HEK293T (cell line): ENCODE results near the gene ZNF575.

Source experiments
- CTCF ChIA-PET: fragments of 350-600 bp; formaldehyde crosslinking; extraction: SDS; loops from one replicate; lab custom pipeline; 2021; ENCODE audit warnings: antibody characterized with exemption, inconsistent platforms; lab: Yijun Ruan, JAX
- POLR2A ChIA-PET: fragments of 350-600 bp; formaldehyde crosslinking; extraction: SDS; loops from one replicate; lab custom pipeline; 2020; ENCODE audit warnings: antibody characterized with exemption, inconsistent platforms; lab: Yijun Ruan, JAX
- DNase-seq: peaks from one replicate; pipeline ENCODE4 v3.0.0; 2012; ENCODE audit warnings: mixed read lengths; ENCODE audit errors: extremely low spot score
- ARNT ChIP-seq: fragments of 450-650 bp; IDR thresholded peaks from 2 replicates; pipeline ENCODE4 v1.6.1; 2017; ENCODE audit warnings: mild to moderate bottlenecking
- BHLHE40 ChIP-seq: fragments of 450-650 bp; IDR thresholded peaks from 2 replicates; pipeline ENCODE4 v1.6.1; 2016; ENCODE audit warnings: mild to moderate bottlenecking, moderate library complexity, borderline replicate concordance
- CTBP1 ChIP-seq: fragments of 450-650 bp; IDR thresholded peaks from 2 replicates; pipeline ENCODE4 v1.6.1; 2016; ENCODE audit warnings: borderline replicate concordance
- ELF4 ChIP-seq: fragments of 450-650 bp; IDR thresholded peaks from 2 replicates; pipeline ENCODE4 v1.6.1; 2017; ENCODE audit warnings: antibody characterized with exemption
- FOXA1 ChIP-seq: fragments of 450-650 bp; IDR thresholded peaks from 2 replicates; pipeline ENCODE4 v1.6.1; 2016; ENCODE audit warnings: mild to moderate bottlenecking
- FOXK2 ChIP-seq: fragments of 450-650 bp; IDR thresholded peaks from 2 replicates; pipeline ENCODE4 v1.6.1; 2016; ENCODE audit warnings: mild to moderate bottlenecking
- FOXM1 ChIP-seq: fragments of 450-650 bp; IDR thresholded peaks from 2 replicates; pipeline ENCODE4 v1.6.1; 2017; ENCODE audit warnings: mild to moderate bottlenecking, borderline replicate concordance
- HDGF ChIP-seq: fragments of 450-650 bp; IDR thresholded peaks from 2 replicates; pipeline ENCODE4 v1.6.1; 2017; ENCODE audit warnings: antibody characterized with exemption, borderline replicate concordance
- L3MBTL2 ChIP-seq: fragments of 450-650 bp; conservative IDR thresholded peaks from 2 replicates; pipeline ENCODE4 v1.6.1; 2016; ENCODE audit warnings: mild to moderate bottlenecking
- LEF1 ChIP-seq: fragments of 450-650 bp; IDR thresholded peaks from 2 replicates; pipeline ENCODE4 v1.6.1; 2017; ENCODE audit warnings: mild to moderate bottlenecking, borderline replicate concordance
- NFRKB ChIP-seq: fragments of 450-650 bp; IDR thresholded peaks from 2 replicates; pipeline ENCODE4 v1.6.1; 2016; ENCODE audit warnings: mild to moderate bottlenecking, moderate library complexity
- SP1 ChIP-seq: fragments of 450-650 bp; IDR thresholded peaks from 2 replicates; pipeline ENCODE4 v1.6.1; 2017
- SUZ12 ChIP-seq: fragments of 450-650 bp; IDR thresholded peaks from 2 replicates; pipeline ENCODE4 v1.6.1; 2016; ENCODE audit warnings: mild to moderate bottlenecking
- TARDBP ChIP-seq: fragments of 450-650 bp; IDR thresholded peaks from 2 replicates; pipeline ENCODE4 v1.6.1; 2016
- ZNF384 ChIP-seq: fragments of 450-650 bp; IDR thresholded peaks from 2 replicates; pipeline ENCODE4 v1.6.1; 2016
- TF ChIP-seq, protein P1 (sequence below): fragments of 450-650 bp; IDR thresholded peaks from 2 replicates; pipeline ENCODE4 v1.6.1; 2016

ZNF575 gene

DNA sequence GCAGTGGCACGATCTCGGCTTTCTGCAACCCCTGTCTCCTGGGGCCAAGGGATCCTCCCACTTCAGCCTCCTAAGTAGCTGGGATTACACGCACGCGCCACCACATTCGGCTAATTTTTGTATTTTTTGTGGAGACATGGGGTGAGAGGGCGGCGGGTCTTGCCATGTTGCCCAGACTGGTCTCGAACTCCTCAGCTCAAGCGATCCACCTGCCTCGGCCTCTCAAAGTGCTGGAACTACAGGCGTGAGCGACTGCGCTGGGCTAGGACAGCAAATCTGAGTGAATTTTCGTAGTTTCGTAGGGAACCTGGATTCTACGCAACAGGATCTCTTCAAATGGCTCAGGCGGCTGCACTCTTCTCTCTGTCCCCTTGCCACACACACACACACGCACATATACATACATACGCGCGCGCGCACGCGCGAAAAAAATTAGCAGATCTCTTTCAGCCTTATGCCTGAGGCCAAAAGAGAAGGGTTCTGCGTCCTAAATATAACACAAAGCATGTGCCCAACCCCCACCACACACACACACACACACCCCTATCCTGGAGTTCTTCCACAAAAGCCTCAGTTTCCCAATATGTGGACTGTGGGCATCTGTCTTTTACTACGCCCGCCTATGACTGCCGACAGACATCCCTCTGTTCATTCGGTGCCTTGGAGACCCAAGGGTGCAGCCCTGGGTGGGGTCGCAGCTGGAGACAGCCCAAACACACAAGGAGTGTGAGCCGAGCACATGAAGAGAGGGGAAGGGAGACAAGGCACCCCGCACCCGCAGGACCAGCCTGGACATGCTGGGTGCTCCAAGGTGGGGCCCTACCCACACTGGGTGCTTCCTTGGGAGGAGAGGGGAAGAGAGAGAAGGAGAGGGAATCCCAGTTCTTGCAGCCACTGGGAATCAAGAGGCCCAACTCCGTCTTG lies 43.2 kb downstream of the ZNF575 start:
- no peak for DNase-seq
- TF ChIP-seq TARDBP (no peak), L3MBTL2 (peak; percentile 58)
- ChIA-PET CTCF (interaction anchor here (0.6 kb wide), 2 partner anchors 76 to 145 kb away, joined by 3 to 10 read pairs; no protein-coding TSS in a partner anchor), POLR2A (interaction anchor here (2.8 kb wide), 1 partner anchor 20 kb away, joined by 16 read pairs; the partner anchor contains the start of genes IRGQ and ZNF576)

DNA sequence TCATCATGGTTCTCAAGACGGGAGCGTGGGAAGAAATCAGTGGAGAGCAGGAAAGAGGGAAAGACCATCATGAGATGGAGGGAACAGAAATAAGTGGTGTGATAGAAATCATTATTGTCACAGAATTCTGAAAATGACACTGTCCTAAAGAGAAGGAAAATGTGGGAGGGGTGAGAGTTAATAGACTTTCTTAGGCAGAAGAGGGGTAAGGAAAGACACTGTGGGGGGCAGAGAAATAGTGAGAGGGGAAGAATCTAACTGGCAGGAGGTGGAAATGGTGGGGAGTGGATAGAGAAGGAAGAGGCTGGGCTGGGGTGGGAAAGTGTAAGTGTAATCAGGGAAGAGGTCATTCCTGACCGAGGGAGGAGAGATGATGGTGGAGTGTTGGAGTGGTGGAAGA lies 45.8 kb downstream of the ZNF575 start:
- no peak for TF ChIP-seq FOXK2
- no peak for TF ChIP-seq NFRKB
- TF ChIP-seq FOXM1, result no peak
- no peak for TF ChIP-seq CTBP1
- ChIA-PET CTCF (no interaction called here), POLR2A (interaction anchor here (1.7 kb wide), 1 partner anchor 17 kb away, joined by 8 read pairs; the partner anchor contains the start of genes IRGQ and ZNF576)
- DNase-seq, result no peak

DNA sequence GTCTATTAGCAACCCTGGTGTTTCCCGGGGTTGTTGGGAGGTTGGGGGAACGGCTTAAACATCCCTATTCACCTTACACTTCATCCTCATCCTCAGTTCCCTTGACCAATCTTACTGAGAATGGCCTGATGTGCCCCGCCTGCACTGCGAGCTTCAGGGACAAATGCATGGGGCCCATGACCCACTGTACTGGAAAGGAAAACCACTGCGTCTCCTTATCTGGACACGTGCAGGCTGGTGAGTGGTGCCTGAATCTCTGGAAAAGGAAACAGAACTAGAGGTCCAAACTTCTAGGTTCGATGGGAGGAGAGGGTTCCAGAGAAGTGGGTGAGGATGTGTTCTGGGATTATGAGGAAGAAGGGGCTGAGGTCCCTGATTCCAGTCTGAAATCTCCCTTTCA lies 48.5 kb downstream of the ZNF575 start:
- TF ChIP-seq SUZ12 (no peak), CTBP1 (no peak), LEF1 (no peak), HDGF (no peak), FOXK2 (no peak), L3MBTL2 (no peak), SP1 (no peak), NFRKB (no peak), ELF4 (no peak), ARNT (no peak), ZNF384 (no peak), TARDBP (no peak), FOXM1 (no peak), BHLHE40 (no peak), FOXA1 (no peak)
- TF ChIP-seq, protein P1, sequence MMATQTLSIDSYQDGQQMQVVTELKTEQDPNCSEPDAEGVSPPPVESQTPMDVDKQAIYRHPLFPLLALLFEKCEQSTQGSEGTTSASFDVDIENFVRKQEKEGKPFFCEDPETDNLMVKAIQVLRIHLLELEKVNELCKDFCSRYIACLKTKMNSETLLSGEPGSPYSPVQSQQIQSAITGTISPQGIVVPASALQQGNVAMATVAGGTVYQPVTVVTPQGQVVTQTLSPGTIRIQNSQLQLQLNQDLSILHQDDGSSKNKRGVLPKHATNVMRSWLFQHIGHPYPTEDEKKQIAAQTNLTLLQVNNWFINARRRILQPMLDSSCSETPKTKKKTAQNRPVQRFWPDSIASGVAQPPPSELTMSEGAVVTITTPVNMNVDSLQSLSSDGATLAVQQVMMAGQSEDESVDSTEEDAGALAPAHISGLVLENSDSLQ, result no peak
- ChIA-PET POLR2A (no interaction called here), CTCF (no interaction called here)
- DNase-seq, result no peak

DNA sequence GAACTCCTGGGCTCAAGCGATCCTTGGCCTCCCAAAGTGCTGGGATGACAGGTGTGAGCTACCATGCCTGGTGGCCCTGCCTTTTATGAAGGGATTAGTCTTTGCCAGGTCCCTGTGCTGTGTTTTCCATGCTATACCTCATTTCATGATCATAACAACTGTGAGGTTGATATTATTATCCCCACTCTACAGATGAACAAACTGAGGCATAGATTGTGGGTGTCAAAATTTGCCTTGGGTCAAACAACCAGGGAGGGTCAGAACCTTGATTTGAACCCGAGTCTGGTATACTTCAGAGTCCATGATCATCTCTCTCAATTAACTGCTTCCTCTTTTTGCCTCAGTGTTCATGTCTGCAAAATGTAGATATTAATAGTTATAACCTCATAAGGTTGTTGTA lies 49.5 kb downstream of the ZNF575 start:
- TF ChIP-seq L3MBTL2, result no peak
- no peak for TF ChIP-seq FOXK2
- no peak for TF ChIP-seq ARNT
- no peak for TF ChIP-seq ZNF384
- no peak for TF ChIP-seq SUZ12
- no peak for TF ChIP-seq FOXA1
- TF ChIP-seq FOXM1, result no peak
- TF ChIP-seq NFRKB, result no peak
- TF ChIP-seq TARDBP, result no peak
- TF ChIP-seq HDGF, result no peak
- POLR2A ChIA-PET, result no interaction called here
- CTCF ChIA-PET, result interaction anchor here (1.2 kb wide), 1 partner anchor 12 kb away, joined by 6 read pairs; no protein-coding TSS in a partner anchor
- DNase-seq, result no peak

DNA sequence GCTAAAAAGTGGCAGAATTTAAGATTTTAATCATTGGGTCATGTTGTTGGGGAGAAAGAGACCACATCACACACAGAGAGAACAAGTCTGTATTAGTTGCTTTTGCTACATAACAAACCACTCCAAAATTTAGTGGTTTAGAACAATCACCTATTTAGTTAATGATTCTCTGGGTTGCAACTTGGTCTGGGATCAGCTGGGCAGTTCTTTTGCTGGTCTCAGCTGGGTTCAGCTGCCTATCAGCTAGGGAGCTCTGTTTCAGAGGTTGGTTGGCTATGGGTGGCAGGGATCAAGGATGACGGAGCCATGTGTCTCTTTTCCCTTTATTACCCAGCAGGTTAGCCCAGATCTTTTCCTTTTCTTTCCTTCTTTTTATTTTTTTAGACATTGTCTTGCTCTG lies 51.5 kb downstream of the ZNF575 start:
- TF ChIP-seq ZNF384 (no peak), FOXK2 (no peak), ELF4 (no peak), HDGF (no peak), TARDBP (no peak), LEF1 (no peak), ARNT (no peak), FOXA1 (no peak), NFRKB (no peak), L3MBTL2 (no peak), FOXM1 (no peak), SP1 (no peak), CTBP1 (no peak), SUZ12 (no peak), BHLHE40 (no peak)
- TF ChIP-seq, protein P1, result no peak
- no peak for DNase-seq
- ChIA-PET CTCF (interaction anchor here (1.3 kb wide), 1 partner anchor 10 kb away, joined by 6 read pairs; no protein-coding TSS in a partner anchor), POLR2A (no interaction called here)
